H1 (cell line): ENCODE results near the gene PGRMC1. TPM values are rescaled to one million over a fixed set of nuclear protein-coding genes. Genes with fewer than 3 reads are reported as not detected.

Source experiments
- CEBPB ChIP-seq: IDR thresholded peaks from 2 replicates; pipeline ENCODE4 v1.6.1; 2012; ENCODE audit warnings: low read depth, low read length
- NANOG ChIP-seq: IDR thresholded peaks from 2 replicates; pipeline ENCODE4 v1.6.1; 2011; ENCODE audit warnings: low read length, low read depth, mild to moderate bottlenecking, inconsistent platforms; ENCODE audit not compliant: insufficient read depth, poor library complexity, severe bottlenecking
- NRF1 ChIP-seq: IDR thresholded peaks from 2 replicates; pipeline ENCODE4 v1.6.1; 2011; ENCODE audit warnings: mild to moderate bottlenecking, low read depth, low read length, improper control_type of control experiment
- SP2 ChIP-seq: IDR thresholded peaks from 2 replicates; pipeline ENCODE4 v1.6.1; 2012; ENCODE audit warnings: mild to moderate bottlenecking, low read length, inconsistent platforms
- polyA plus RNA-seq, 7 experiments: library from polyadenylated mRNA; depleted of rRNA in 3 of 7; stranded (reverse) in 5 of 7; unstranded in 2 of 7; fragments of >200 nt in 5 of 7; fragments of 200-250 nt in 2 of 7; gene quantifications; 1 replicate in 5 of 7; 2 replicates in 1 of 7; 4 replicates in 1 of 7; pipeline versions ENCODE4 v1.2.1 to v1.2.3, GENCODE V29; 2011 to 2013; ENCODE audit warnings: missing spikeins in 2 of 7, mixed read lengths in 2 of 7
- total RNA-seq: library from RNA; stranded (reverse); fragmentation: NEBNext Ultra II Directional; extraction: Animal tissue kit (Norgen Biotek cat#: 25700); gene quantifications from 2 replicates; pipeline ENCODE4 v1.2.1, GENCODE V29; 2021

The PGRMC1 gene
- total and polyA plus RNA-seq, 2 of the 8 experiments (the other 6 are each of a cell fraction or from before 2014, with no cell fraction given), result 127 to 248 TPM

DNA sequence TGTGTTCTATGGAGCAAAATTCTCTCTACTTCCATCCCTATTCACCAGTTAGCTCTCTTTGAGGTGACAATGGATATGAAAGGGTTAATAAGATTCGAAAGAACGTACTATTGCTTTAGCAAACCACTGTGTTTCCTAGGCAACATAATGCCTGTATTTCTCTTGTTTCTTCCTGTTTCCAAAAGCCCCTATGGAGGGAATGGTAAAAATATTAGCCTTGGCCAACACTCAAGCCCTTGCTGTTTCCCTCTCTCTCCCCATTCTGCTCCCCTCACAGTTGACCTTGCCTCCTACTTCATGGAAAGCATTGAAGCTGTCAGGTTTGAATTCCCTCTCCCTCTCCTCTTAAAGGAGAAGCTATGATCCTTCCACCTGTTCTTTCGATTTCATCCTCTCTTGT is 9.6 kb upstream of the PGRMC1 start (continued):
- TF ChIP-seq NRF1, result no peak
- no peak for TF ChIP-seq SP2
- TF ChIP-seq NANOG, result no peak
- no peak for TF ChIP-seq CEBPB
- TF ChIP-seq, all 59 proteins: peak for 0
